GM23248 (cell line): ENCODE data around the gene FAM227B.

ENCODE experiments used
- EZH2 ChIP-seq: fragments of 200-600 bp; sonication (generic); IDR thresholded peaks from 2 replicates; pipeline ENCODE4 v1.6.1; 2018; ENCODE audit warnings: antibody characterized with exemption, mild to moderate bottlenecking; ENCODE audit not compliant: insufficient read depth, poor library complexity, severe bottlenecking
- EZH2phosphoT487 ChIP-seq: fragments of 200-600 bp; sonication (generic); IDR thresholded peaks from 2 replicates; pipeline ENCODE4 v1.6.1; 2018; ENCODE audit warnings: antibody characterized with exemption, moderate library complexity, mild to moderate bottlenecking, low read depth; ENCODE audit not compliant: insufficient read depth

GRCh38 chr15:49501586-49501985, 119.0 kb downstream of the FAM227B start:
- no peak for TF ChIP-seq EZH2
- no peak for TF ChIP-seq EZH2phosphoT487
